ENCODE results near the gene MAG. TPM values are rescaled to one million over a fixed set of nuclear protein-coding genes. Genes with fewer than 3 reads are reported as not detected.

MAG gene
- total and polyA plus RNA-seq, 2 donors (not counting 1 experiment from before 2014, with no cell fraction given), result 0.50 TPM; not detected in 1

DNA sequence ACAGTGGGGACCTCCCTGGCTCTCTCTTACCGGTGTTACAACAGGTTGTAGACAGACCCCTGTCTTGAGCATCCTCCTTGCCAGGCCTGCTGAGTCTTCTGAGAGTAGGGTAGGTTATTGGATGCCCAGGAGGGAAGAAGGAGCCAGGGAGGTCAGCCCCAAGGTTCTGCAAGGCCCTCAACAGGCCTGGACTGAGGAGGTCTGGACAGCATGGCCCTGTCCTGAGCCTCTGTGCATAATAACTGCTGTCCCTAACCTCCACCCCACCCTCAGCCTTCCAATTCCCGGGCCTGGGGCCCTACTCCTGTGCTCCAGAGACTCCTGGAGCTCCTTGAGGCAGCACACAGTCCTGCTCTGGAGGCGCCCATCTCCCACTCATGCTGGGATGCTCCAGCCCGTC lies 37.4 kb downstream of the MAG start:
- H3K36me3 ChIP-seq (ENCODE audit: control insufficient read depth, insufficient read depth, low read length), result no peaks in the 10 kb centered on the region
- no peak overlapping the region for H3K9ac ChIP-seq (ENCODE audit: insufficient read depth, low read length)
- no peaks in the 10 kb centered on the region for H3K79me2 ChIP-seq (ENCODE audit: control insufficient read depth, insufficient read depth, low read length)
- no peak overlapping the region for H2AFZ ChIP-seq (ENCODE audit: low read length)
- no peak overlapping the region for H3K4me2 ChIP-seq (ENCODE audit: extremely low read depth, insufficient read depth, low read length)
- no peaks in the 10 kb centered on the region for H3K9me3 ChIP-seq (ENCODE audit: control insufficient read depth, insufficient read depth, low read depth, low read length)
- H3K4me1 ChIP-seq (ENCODE audit: control insufficient read depth, extremely low read depth, insufficient read depth, low read length), result no peaks in the 10 kb centered on the region
- no peaks in the 10 kb centered on the region for H4K20me1 ChIP-seq (ENCODE audit: control insufficient read depth, extremely low read depth, insufficient read depth, low read length)
- H3K4me3 ChIP-seq (replicated peaks in 1 of 4; ENCODE audit: control extremely low read depth in 1 of 4, insufficient read depth in 1 of 4, low read depth in 3 of 4, low read length in 4 of 4), result no peak overlapping the region
- TF ChIP-seq EZH2 (IDR thresholded peaks at IDR 0.05; ENCODE audit: low read length, missing control alignments) (no peak), CTCF (conservative IDR thresholded peaks at IDR 0.05 in 1 of 2, IDR thresholded peaks at IDR 0.05 in 1 of 2; ENCODE audit: low read depth in 1 of 2, low read length in 2 of 2) (no peak)
- DNase-seq (ENCODE audit: low read depth in 2 of 2), result no peak
- H3K27ac ChIP-seq (ENCODE audit: insufficient read depth, low read length), result no peak overlapping the region
- no peaks in the 10 kb centered on the region for H3K27me3 ChIP-seq (ENCODE audit: control insufficient read depth, insufficient read depth, low read length)

- Histone ChIP-seq H3K9ac (ENCODE audit: insufficient read depth, low read length) (no peak overlapping the region), H4K20me1 (ENCODE audit: control insufficient read depth, extremely low read depth, insufficient read depth, low read length) (no peaks in the 10 kb centered on the region), H2AFZ (ENCODE audit: low read length) (no peak overlapping the region), H3K4me3 (replicated peaks in 1 of 4; ENCODE audit: control extremely low read depth in 1 of 4, insufficient read depth in 1 of 4, low read depth in 3 of 4, low read length in 4 of 4) (no peak overlapping the region), H3K27me3 (ENCODE audit: control insufficient read depth, insufficient read depth, low read length) (no peaks in the 10 kb centered on the region), H3K36me3 (ENCODE audit: control insufficient read depth, insufficient read depth, low read length) (no peaks in the 10 kb centered on the region), H3K27ac (ENCODE audit: insufficient read depth, low read length) (no peak overlapping the region), H3K9me3 (ENCODE audit: control insufficient read depth, insufficient read depth, low read depth, low read length) (no peaks in the 10 kb centered on the region), H3K79me2 (ENCODE audit: control insufficient read depth, insufficient read depth, low read length) (no peaks in the 10 kb centered on the region), H3K4me1 (ENCODE audit: control insufficient read depth, extremely low read depth, insufficient read depth, low read length) (no peaks in the 10 kb centered on the region), H3K4me2 (ENCODE audit: extremely low read depth, insufficient read depth, low read length) (no peak overlapping the region)
- no peak for TF ChIP-seq EZH2 (IDR thresholded peaks at IDR 0.05; ENCODE audit: low read length, missing control alignments)
- TF ChIP-seq CTCF (conservative IDR thresholded peaks at IDR 0.05 in 1 of 2, IDR thresholded peaks at IDR 0.05 in 1 of 2; ENCODE audit: low read depth in 1 of 2, low read length in 2 of 2), result no peak
- DNase-seq (ENCODE audit: low read depth in 2 of 2), result no peak
These were observed 38.5 kb downstream of the MAG start for GRCh38 chr19:35330475-35330874.

- H3K4me2 ChIP-seq (ENCODE audit: extremely low read depth, insufficient read depth, low read length), result no peak overlapping the region
- H3K27ac ChIP-seq (ENCODE audit: insufficient read depth, low read length), result no peak overlapping the region
- no peaks in the 10 kb centered on the region for H3K4me1 ChIP-seq (ENCODE audit: control insufficient read depth, extremely low read depth, insufficient read depth, low read length)
- no peak overlapping the region for H3K9ac ChIP-seq (ENCODE audit: insufficient read depth, low read length)
- H2AFZ ChIP-seq (ENCODE audit: low read length), result no peak overlapping the region
- no peaks in the 10 kb centered on the region for H4K20me1 ChIP-seq (ENCODE audit: control insufficient read depth, extremely low read depth, insufficient read depth, low read length)
- no peaks in the 10 kb centered on the region for H3K36me3 ChIP-seq (ENCODE audit: control insufficient read depth, insufficient read depth, low read length)
- H3K9me3 ChIP-seq (ENCODE audit: control insufficient read depth, insufficient read depth, low read depth, low read length), result no peaks in the 10 kb centered on the region
- TF ChIP-seq CTCF (conservative IDR thresholded peaks at IDR 0.05 in 1 of 2, IDR thresholded peaks at IDR 0.05 in 1 of 2; ENCODE audit: low read depth in 1 of 2, low read length in 2 of 2) (no peak), EZH2 (IDR thresholded peaks at IDR 0.05; ENCODE audit: low read length, missing control alignments) (no peak)
- no peaks in the 10 kb centered on the region for H3K79me2 ChIP-seq (ENCODE audit: control insufficient read depth, insufficient read depth, low read length)
- H3K27me3 ChIP-seq (ENCODE audit: control insufficient read depth, insufficient read depth, low read length), result no peaks in the 10 kb centered on the region
- no peak for DNase-seq (ENCODE audit: low read depth in 2 of 2)
- H3K4me3 ChIP-seq (replicated peaks in 1 of 4; ENCODE audit: control extremely low read depth in 1 of 4, insufficient read depth in 1 of 4, low read depth in 3 of 4, low read length in 4 of 4), result no peak overlapping the region
These were observed 39.7 kb downstream of the MAG start for GRCh38 chr19:35331551-35332214.

Measured in fibroblast of lung (primary cell).